NCI-H2029 (cell line): ENCODE data around the gene PSPN.

ENCODE experiments used
- DNase-seq: peaks from one replicate; lab custom pipeline; 2025; lab: John Stamatoyannopoulos, UW

PSPN gene

DNA sequence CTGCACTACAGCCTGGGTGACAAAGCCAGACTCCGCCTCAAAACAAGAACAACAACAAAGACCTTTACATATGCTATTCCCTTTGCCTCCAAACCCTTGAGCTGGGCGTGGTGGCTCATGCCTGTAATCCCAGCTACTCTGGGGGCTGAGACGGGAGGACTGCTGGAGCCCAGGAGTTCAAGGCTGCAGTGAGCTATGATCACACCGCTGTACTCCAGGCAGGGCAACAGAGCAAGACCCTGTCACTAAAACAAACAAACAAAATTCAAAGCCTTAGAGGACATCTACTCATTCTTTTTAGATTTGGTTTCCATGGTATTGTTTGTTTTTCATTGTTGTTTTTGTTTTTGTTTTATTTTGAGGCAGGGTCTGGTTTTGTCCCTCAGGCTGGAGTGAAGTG is 50.1 kb downstream of the PSPN start:
- no peak for DNase-seq
